Caco-2 (cell line): ENCODE results near the gene PDCD4. TPM values are rescaled to one million over a fixed set of nuclear protein-coding genes. Genes with fewer than 3 reads are reported as not detected.

ENCODE experiments used
- BruUV-seq: library from RNA; stranded (reverse); fragments of 400-500 nt; replicated peaks from 2 replicates; lab custom pipeline; 2021; lab: Mats Ljungman, UMichigan
- CTCF ChIA-PET: fragments of 300-600 bp; sonication (Branson Sonifier 250); formaldehyde crosslinking; loops from one replicate; lab custom pipeline; 2022; ENCODE audit warnings: antibody characterized with exemption; lab: Charles Lee
- POLR2A ChIA-PET: fragments of 300-600 bp; sonication (Branson Sonifier 250); formaldehyde crosslinking; loops from one replicate; lab custom pipeline; 2022; ENCODE audit warnings: antibody characterized with exemption; lab: Charles Lee
- DNase-seq, 2 experiments: peaks; one replicate each; pipeline versions ENCODE4 v3.0.0 to v3.0.0-alpha.2; 2020 to 2022
- H3K27me3 ChIP-seq: replicated peaks from 2 replicates; pipeline ENCODE4 v1.6.0; 2011; ENCODE audit warnings: low read length; ENCODE audit not compliant: control insufficient read depth, insufficient read depth
- H3K36me3 ChIP-seq: 2 replicates; pipeline ENCODE4 v1.5.1; 2011; ENCODE audit warnings: low read length; ENCODE audit not compliant: control insufficient read depth, insufficient read depth
- H3K4me1 ChIP-seq: fragments of 250-450 bp; sonication (Bioruptor Pico); 2 replicates; pipeline ENCODE4 v1.5.1; 2020; ENCODE audit warnings: mild to moderate bottlenecking
- H3K4me3 ChIP-seq: 2 replicates; pipeline ENCODE4 v1.5.1; 2011; ENCODE audit warnings: low read depth, mild to moderate bottlenecking, control low read depth, low read length
- H3K9me3 ChIP-seq: fragments of 250-450 bp; sonication (Bioruptor Pico); 2 replicates; pipeline ENCODE4 v1.5.1; 2020; ENCODE audit warnings: mild to moderate bottlenecking, moderate library complexity
- H3K27ac Mint-ChIP-seq: one replicate; pipeline ENCODE4 v1.8.0; 2022; ENCODE audit warnings: mixed read lengths; ENCODE audit not compliant: unreplicated experiment
- H3K27me3 Mint-ChIP-seq: one replicate; pipeline ENCODE4 v1.8.0; 2022; ENCODE audit warnings: mixed read lengths; ENCODE audit not compliant: insufficient read depth, unreplicated experiment
- H3K36me3 Mint-ChIP-seq: one replicate; pipeline ENCODE4 v1.8.0; 2022; ENCODE audit warnings: mild to moderate bottlenecking, mixed read lengths; ENCODE audit not compliant: insufficient read depth, unreplicated experiment
- H3K4me1 Mint-ChIP-seq: one replicate; pipeline ENCODE4 v1.8.0; 2022; ENCODE audit warnings: low read depth, mixed read lengths; ENCODE audit not compliant: unreplicated experiment
- H3K4me3 Mint-ChIP-seq: one replicate; pipeline ENCODE4 v1.8.0; 2022; ENCODE audit warnings: mild to moderate bottlenecking, moderate library complexity, mixed read lengths; ENCODE audit not compliant: unreplicated experiment
- H3K9me3 Mint-ChIP-seq: one replicate; pipeline ENCODE4 v1.8.0; 2022; ENCODE audit warnings: mixed read lengths; ENCODE audit not compliant: unreplicated experiment
- CTCF ChIP-seq, 2 experiments: fragments of 200-600 bp in 1 of 2; IDR thresholded peaks; 1 replicate in 1 of 2; 2 replicates in 1 of 2; pipeline versions ENCODE4 v1.5.1 to v1.8.0; 2011 to 2022; ENCODE audit warnings: antibody characterized with exemption in 1 of 2, control low read depth in 1 of 2, inconsistent platforms in 1 of 2, low read depth in 1 of 2, low read length in 1 of 2, mild to moderate bottlenecking in 1 of 2, moderate library complexity in 1 of 2; ENCODE audit not compliant: insufficient read depth in 1 of 2, severe bottlenecking in 1 of 2, unreplicated experiment in 1 of 2
- intact Hi-C: fragments of 100-400 bp; cut with micrococcal nuclease; formaldehyde crosslinking; loops from one replicate; pipeline ENCODE4 v1.10.0; 2022; ENCODE audit not compliant: unreplicated experiment
- total RNA-seq: library from RNA; stranded (reverse); gene quantifications from 2 replicates; pipeline ENCODE4 v1.2.3, GENCODE V29; 2022

The PDCD4 gene
- total RNA-seq, 1 experiment from 2014 or later: 66.1 TPM

DNA sequence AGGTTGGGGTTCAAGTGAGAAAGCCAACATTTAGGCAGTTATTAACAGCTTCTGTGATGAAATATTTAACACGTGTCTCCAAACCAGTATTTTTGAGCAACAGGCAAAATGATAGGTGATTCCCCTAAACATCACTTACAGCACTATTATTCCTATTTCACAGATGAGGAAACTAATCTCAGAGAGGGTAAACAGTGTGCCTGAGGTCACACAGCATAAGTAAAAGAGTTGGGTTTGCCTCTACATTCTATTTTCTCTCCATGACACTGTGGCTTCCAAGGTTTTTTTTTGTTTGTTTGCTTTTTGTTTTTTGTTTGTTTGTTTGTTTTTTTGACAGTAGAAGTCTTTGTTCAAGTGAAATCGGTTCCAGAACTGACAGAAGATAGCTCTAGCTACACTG is 43.2 kb upstream of the PDCD4 start:
- H3K4me3 ChIP-seq: no peak overlapping the region
- no peaks in the 10 kb centered on the region for H3K27me3 ChIP-seq
- H3K36me3 Mint-ChIP-seq: no peaks in the 10 kb centered on the region
- no peaks in the 10 kb centered on the region for H3K27me3 Mint-ChIP-seq
- H3K4me1 ChIP-seq: no peaks in the 10 kb centered on the region
- BruUV-seq: no TSS peak
- no peaks in the 10 kb centered on the region for H3K9me3 Mint-ChIP-seq
- CTCF ChIA-PET: interaction anchor here (0.6 kb wide), 1 partner anchor 82 kb away, joined by 4 read pairs; no protein-coding TSS in a partner anchor
- H3K4me1 Mint-ChIP-seq: no peaks in the 10 kb centered on the region
- TF ChIP-seq CTCF (IDR thresholded peaks at IDR 0.05; ENCODE audit: insufficient read depth in 1 of 2, low read depth in 1 of 2, low read length in 1 of 2, severe bottlenecking in 1 of 2, unreplicated experiment in 1 of 2): no peak
- no peaks in the 10 kb centered on the region for H3K36me3 ChIP-seq
- POLR2A ChIA-PET: no interaction called here
- no peaks in the 10 kb centered on the region for H3K9me3 ChIP-seq
- no peak overlapping the region for H3K27ac Mint-ChIP-seq
- no peak overlapping the region for H3K4me3 Mint-ChIP-seq
- intact Hi-C loops: loop anchor here (5.0 kb wide), 1 partner anchor 44 kb away; the partner anchor contains the start of gene PDCD4
- no peak for DNase-seq

GRCh38 chr10:110829721-110830410 is 41.9 kb upstream of the PDCD4 start:
- Histone ChIP-seq H3K9me3 (no peaks in the 10 kb centered on the region), H3K36me3 (no peaks in the 10 kb centered on the region), H3K4me1 (no peaks in the 10 kb centered on the region), H3K4me3 (no peak overlapping the region), H3K27me3 (no peaks in the 10 kb centered on the region)
- no peak for TF ChIP-seq CTCF (IDR thresholded peaks at IDR 0.05; ENCODE audit: insufficient read depth in 1 of 2, low read depth in 1 of 2, low read length in 1 of 2, severe bottlenecking in 1 of 2, unreplicated experiment in 1 of 2)
- intact Hi-C loops: loop anchor here (5.0 kb wide), 1 partner anchor 42 kb away; the partner anchor contains the start of gene PDCD4
- H3K4me1 Mint-ChIP-seq: no peaks in the 10 kb centered on the region
- no peaks in the 10 kb centered on the region for H3K36me3 Mint-ChIP-seq
- POLR2A ChIA-PET: no interaction called here
- H3K9me3 Mint-ChIP-seq: no peaks in the 10 kb centered on the region
- no TSS peak for BruUV-seq
- no peak for DNase-seq
- no peak overlapping the region for H3K27ac Mint-ChIP-seq
- CTCF ChIA-PET: no interaction called here
- no peaks in the 10 kb centered on the region for H3K27me3 Mint-ChIP-seq
- H3K4me3 Mint-ChIP-seq: no peak overlapping the region

- Histone ChIP-seq H3K27me3 (no peaks in the 10 kb centered on the region), H3K36me3 (no peaks in the 10 kb centered on the region), H3K4me3 (no peak overlapping the region), H3K9me3 (no peaks in the 10 kb centered on the region), H3K4me1 (no peaks in the 10 kb centered on the region)
- intact Hi-C loops: no loop called here
- no peak for DNase-seq
- CTCF ChIA-PET: no interaction called here
- no peak overlapping the region for H3K27ac Mint-ChIP-seq
- no peaks in the 10 kb centered on the region for H3K9me3 Mint-ChIP-seq
- BruUV-seq: no TSS peak
- H3K4me1 Mint-ChIP-seq: no peaks in the 10 kb centered on the region
- POLR2A ChIA-PET: no interaction called here
- no peak for TF ChIP-seq CTCF (IDR thresholded peaks at IDR 0.05; ENCODE audit: insufficient read depth in 1 of 2, low read depth in 1 of 2, low read length in 1 of 2, severe bottlenecking in 1 of 2, unreplicated experiment in 1 of 2)
- H3K4me3 Mint-ChIP-seq: no peak overlapping the region
- H3K27me3 Mint-ChIP-seq: no peaks in the 10 kb centered on the region
- H3K36me3 Mint-ChIP-seq: no peaks in the 10 kb centered on the region
Observed at GRCh38 chr10:110833234-110833940, 38.3 kb upstream of the PDCD4 start.
